PC-9 (cell line): ENCODE data around the gene TTC7B. TPM values are rescaled to one million over a fixed set of nuclear protein-coding genes. Genes with fewer than 3 reads are reported as not detected.

Source experiments
- BruUV-seq: library from RNA; stranded (reverse); fragments of 400-500 nt; replicated peaks from 2 replicates; lab custom pipeline; 2021; lab: Mats Ljungman, UMichigan
- CTCF ChIA-PET: fragments of 300-600 bp; sonication (Branson Sonifier 250); formaldehyde crosslinking; loops from one replicate; lab custom pipeline; 2022; ENCODE audit warnings: antibody characterized with exemption; lab: Charles Lee
- POLR2A ChIA-PET: fragments of 300-600 bp; sonication (Branson Sonifier 250); formaldehyde crosslinking; loops from one replicate; lab custom pipeline; 2022; ENCODE audit warnings: antibody characterized with exemption; ENCODE audit not compliant: unreplicated experiment; lab: Charles Lee
- DNase-seq, 2 experiments: peaks; one replicate each; pipeline versions ENCODE4 v3.0.0 to v3.0.0-alpha.2; 2015 to 2022; ENCODE audit warnings: mixed read lengths in 1 of 2
- H2AFZ ChIP-seq: fragments of 200-600 bp; sonication (generic); 2 replicates; pipeline ENCODE4 v1.8.1; 2017; ENCODE audit warnings: antibody characterized with exemption
- H3F3A ChIP-seq: fragments of 200-600 bp; sonication (generic); 2 replicates; pipeline ENCODE4 v1.8.1; 2017; ENCODE audit warnings: antibody characterized with exemption, mild to moderate bottlenecking, low read depth; ENCODE audit not compliant: insufficient read depth
- H3K27ac ChIP-seq: fragments of 200-600 bp; sonication (generic); 2 replicates; pipeline ENCODE4 v1.6.1; 2016; ENCODE audit warnings: mixed run types
- H3K27me3 ChIP-seq: fragments of 200-600 bp; sonication (generic); 2 replicates; pipeline ENCODE4 v1.6.1; 2016; ENCODE audit warnings: low read depth, mixed run types; ENCODE audit not compliant: insufficient read depth
- H3K36me3 ChIP-seq: fragments of 200-600 bp; sonication (generic); 2 replicates; pipeline ENCODE4 v1.6.1; 2016; ENCODE audit warnings: low read depth, mixed run types
- H3K4me1 ChIP-seq: fragments of 200-600 bp; sonication (generic); replicated peaks from 2 replicates; pipeline ENCODE4 v1.6.1; 2016; ENCODE audit warnings: mixed run types; ENCODE audit not compliant: insufficient read depth
- H3K4me2 ChIP-seq: fragments of 200-600 bp; sonication (generic); 2 replicates; pipeline ENCODE4 v1.6.1; 2017; ENCODE audit warnings: mixed run types
- H3K4me3 ChIP-seq: fragments of 200-600 bp; sonication (generic); 2 replicates; pipeline ENCODE4 v1.6.1; 2016; ENCODE audit warnings: mixed run types
- H3K79me2 ChIP-seq: fragments of 200-600 bp; sonication (generic); 2 replicates; pipeline ENCODE4 v1.6.1; 2017; ENCODE audit warnings: low read depth, mixed run types
- H3K9me2 ChIP-seq: fragments of 200-600 bp; sonication (generic); 2 replicates; pipeline ENCODE4 v1.8.1; 2017; ENCODE audit warnings: mild to moderate bottlenecking; ENCODE audit not compliant: insufficient read depth
- H3K9me3 ChIP-seq: fragments of 200-600 bp; sonication (generic); 2 replicates; pipeline ENCODE4 v1.8.1; 2016; ENCODE audit warnings: low read depth; ENCODE audit not compliant: insufficient read depth
- H4K20me1 ChIP-seq: fragments of 200-600 bp; sonication (generic); 2 replicates; pipeline ENCODE4 v1.8.1; 2017; ENCODE audit not compliant: insufficient read depth
- CTCF ChIP-seq: fragments of 200-600 bp; sonication (generic); conservative IDR thresholded peaks from 2 replicates; pipeline ENCODE4 v1.6.1; 2017; ENCODE audit warnings: mixed run types, antibody characterized with exemption, mild to moderate bottlenecking, moderate library complexity
- EZH2 ChIP-seq: fragments of 200-600 bp; sonication (generic); IDR thresholded peaks from 2 replicates; pipeline ENCODE4 v1.8.0; 2017; ENCODE audit warnings: antibody characterized with exemption, low read depth
- intact Hi-C: fragments of 100-400 bp; cut with micrococcal nuclease; formaldehyde crosslinking; loops from one replicate; pipeline ENCODE4 v1.10.0; 2022; ENCODE audit not compliant: unreplicated experiment
- total RNA-seq: library from RNA; stranded (reverse); gene quantifications from 2 replicates; pipeline ENCODE4 v1.2.3, GENCODE V29; 2021

TTC7B gene
- total RNA-seq, 1 experiment from 2014 or later = 6.8 TPM

DNA sequence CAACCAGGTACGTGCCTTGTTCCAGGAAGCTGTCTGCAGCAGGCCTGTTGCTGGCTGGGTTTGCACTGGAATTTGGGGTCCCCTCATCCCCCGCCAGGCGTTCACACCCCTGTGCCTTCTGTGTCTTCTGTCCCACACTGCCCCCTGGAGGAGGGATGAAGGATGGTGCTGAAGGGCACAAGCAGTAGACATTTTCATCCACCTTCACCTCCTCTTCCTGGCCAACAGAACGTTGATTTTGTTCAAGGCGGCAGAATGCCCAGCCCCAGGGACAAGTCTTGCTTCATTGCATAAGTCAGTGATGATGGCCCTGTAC, 297.3 kb downstream of the TTC7B start:
- no peak overlapping the region for H3K4me2 ChIP-seq
- BruUV-seq = no TSS peak
- no peaks in the 10 kb centered on the region for H4K20me1 ChIP-seq
- H3K9me2 ChIP-seq = no peaks in the 10 kb centered on the region
- H3K4me3 ChIP-seq = no peak overlapping the region
- no peaks in the 10 kb centered on the region for H3K36me3 ChIP-seq
- intact Hi-C loops = loop anchor here (10.0 kb wide), 2 partner anchors 176 to 546 kb away; partner anchors contain the start of gene RPS6KA5
- H3F3A ChIP-seq = no peaks in the 10 kb centered on the region
- H3K27ac ChIP-seq = no peak overlapping the region
- H3K79me2 ChIP-seq = no peaks in the 10 kb centered on the region
- H2AFZ ChIP-seq = no peak overlapping the region
- H3K4me1 ChIP-seq = peaks cover 10% of the 10 kb centered on the region
- ChIA-PET POLR2A (no interaction called here), CTCF (no interaction called here)
- no peaks in the 10 kb centered on the region for H3K9me3 ChIP-seq
- TF ChIP-seq EZH2 (no peak), CTCF (peak; percentile 74)
- no peak for DNase-seq
- H3K27me3 ChIP-seq = no peaks in the 10 kb centered on the region

- peaks cover 16% of the 10 kb centered on the region for H3K4me1 ChIP-seq
- no peaks in the 10 kb centered on the region for H3K9me2 ChIP-seq
- TF ChIP-seq CTCF (no peak), EZH2 (no peak)
- no peaks in the 10 kb centered on the region for H3K79me2 ChIP-seq
- no peaks in the 10 kb centered on the region for H3K27me3 ChIP-seq
- intact Hi-C loops = loop anchor here (10.0 kb wide), 2 partner anchors 176 to 546 kb away; partner anchors contain the start of gene RPS6KA5
- no peak overlapping the region for H3K27ac ChIP-seq
- ChIA-PET CTCF (no interaction called here), POLR2A (no interaction called here)
- DNase-seq = no peak
- H3K4me2 ChIP-seq = no peak overlapping the region
- BruUV-seq = no TSS peak
- H4K20me1 ChIP-seq = no peaks in the 10 kb centered on the region
- H3K36me3 ChIP-seq = no peaks in the 10 kb centered on the region
- no peaks in the 10 kb centered on the region for H3F3A ChIP-seq
- no peaks in the 10 kb centered on the region for H3K9me3 ChIP-seq
- no peak overlapping the region for H3K4me3 ChIP-seq
- H2AFZ ChIP-seq = no peak overlapping the region
Measured at GRCh38 chr14:90518069-90518940, 297.9 kb downstream of the TTC7B start.

DNA sequence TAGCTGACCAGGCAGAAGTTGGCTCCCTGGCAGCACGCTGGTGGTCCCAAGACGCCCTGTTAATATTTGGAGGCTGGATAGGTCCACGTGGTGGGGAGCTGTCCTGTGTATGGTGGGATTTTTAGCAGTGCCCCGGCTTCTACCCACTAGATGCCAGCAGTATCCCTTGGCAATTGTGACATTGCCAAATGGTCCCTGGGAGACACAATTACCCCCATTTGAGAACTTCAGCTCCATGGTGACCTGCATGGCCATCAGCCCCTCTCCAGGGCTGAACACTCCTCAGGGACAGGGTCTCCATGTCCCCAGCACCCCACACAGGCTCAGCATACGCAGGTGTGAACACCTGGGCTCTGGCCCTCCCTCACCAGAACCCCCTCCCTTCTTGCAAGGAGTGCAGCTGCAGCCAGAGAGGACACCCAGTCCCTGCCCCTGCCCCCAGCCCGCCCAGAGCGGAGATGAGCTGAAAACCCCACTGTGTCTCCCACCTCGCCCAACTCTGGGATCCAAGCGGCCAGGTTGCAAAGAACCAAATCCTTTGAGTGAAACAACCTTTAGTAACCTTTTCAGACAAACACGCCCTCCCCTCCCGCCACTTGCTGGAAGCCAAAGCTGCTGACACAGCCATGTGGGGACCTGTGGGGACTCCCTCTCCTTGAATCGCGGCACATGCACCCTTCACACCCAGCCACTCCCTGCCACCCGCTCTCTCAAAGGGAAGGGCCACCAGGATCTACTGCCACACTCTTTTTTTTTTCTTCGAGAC, 299.0 kb downstream of the TTC7B start:
- H3K27ac ChIP-seq = no peak overlapping the region
- no peak for TF ChIP-seq CTCF
- TF ChIP-seq EZH2 = no peak
- BruUV-seq = no TSS peak
- no peaks in the 10 kb centered on the region for H3K36me3 ChIP-seq
- H3K27me3 ChIP-seq = no peaks in the 10 kb centered on the region
- intact Hi-C loops = loop anchor here (10.0 kb wide), 2 partner anchors 178 to 548 kb away; partner anchors contain the start of gene RPS6KA5
- H3K9me3 ChIP-seq = no peaks in the 10 kb centered on the region
- no peaks in the 10 kb centered on the region for H4K20me1 ChIP-seq
- ChIA-PET POLR2A (interaction anchor here (0.6 kb wide), 1 partner anchor 127 kb away, joined by 4 read pairs; no protein-coding TSS in a partner anchor), CTCF (no interaction called here)
- H3F3A ChIP-seq = no peaks in the 10 kb centered on the region; the same call in 1 of the 2 replicates
- no peaks in the 10 kb centered on the region for H3K79me2 ChIP-seq
- no peak overlapping the region for H2AFZ ChIP-seq
- no peak overlapping the region for H3K4me2 ChIP-seq
- peak in 1 of 2 experiments; percentile 43 for DNase-seq
- H3K4me1 ChIP-seq = peaks cover 26% of the 10 kb centered on the region
- no peaks in the 10 kb centered on the region for H3K9me2 ChIP-seq
- no peak overlapping the region for H3K4me3 ChIP-seq
